HepG2 (cell line): ENCODE measurements around the gene CD151.

Experiments
- CTCF ChIP-seq: sonication (generic); formaldehyde crosslinking; IDR thresholded peaks from 2 replicates; pipeline ENCODE4 v1.5.0; 2020; ENCODE audit warnings: mild to moderate bottlenecking, missing genetic modification reagents, moderate library complexity
- ELF1 ChIP-seq: sonication (generic); formaldehyde crosslinking; IDR thresholded peaks from 2 replicates; pipeline ENCODE4 v1.4.0; 2020; ENCODE audit warnings: missing genetic modification reagents
- MTA3 ChIP-seq: sonication (generic); formaldehyde crosslinking; IDR thresholded peaks from 2 replicates; pipeline ENCODE4 v1.4.0; 2020; ENCODE audit warnings: missing genetic modification reagents
- TAF1 ChIP-seq: sonication (generic); formaldehyde crosslinking; IDR thresholded peaks from 2 replicates; pipeline ENCODE4 v1.4.0; 2020; ENCODE audit warnings: missing genetic modification reagents
- TF ChIP-seq, protein P1 (sequence below): sonication (generic); formaldehyde crosslinking; IDR thresholded peaks from 2 replicates; pipeline ENCODE4 v1.5.0; 2020; ENCODE audit warnings: missing genetic modification reagents
- TF ChIP-seq, protein P2 (sequence below), 2 experiments: IDR thresholded peaks; 2 replicates each; pipeline ENCODE4 v1.6.1; 2011 to 2012; ENCODE audit warnings: low read length in 2 of 2, borderline replicate concordance in 1 of 2, low read depth in 1 of 2, mild to moderate bottlenecking in 1 of 2, moderate library complexity in 1 of 2

GRCh38 chr11:828506-829175, 4.1 kb upstream of the CD151 start:
- TF ChIP-seq ELF1 (CRISPR knock-in tag) = no peak
- TF ChIP-seq CTCF (CRISPR knock-in tag) = no peak
- no peak for TF ChIP-seq MTA3 (CRISPR knock-in tag)
- TF ChIP-seq, protein P1, sequence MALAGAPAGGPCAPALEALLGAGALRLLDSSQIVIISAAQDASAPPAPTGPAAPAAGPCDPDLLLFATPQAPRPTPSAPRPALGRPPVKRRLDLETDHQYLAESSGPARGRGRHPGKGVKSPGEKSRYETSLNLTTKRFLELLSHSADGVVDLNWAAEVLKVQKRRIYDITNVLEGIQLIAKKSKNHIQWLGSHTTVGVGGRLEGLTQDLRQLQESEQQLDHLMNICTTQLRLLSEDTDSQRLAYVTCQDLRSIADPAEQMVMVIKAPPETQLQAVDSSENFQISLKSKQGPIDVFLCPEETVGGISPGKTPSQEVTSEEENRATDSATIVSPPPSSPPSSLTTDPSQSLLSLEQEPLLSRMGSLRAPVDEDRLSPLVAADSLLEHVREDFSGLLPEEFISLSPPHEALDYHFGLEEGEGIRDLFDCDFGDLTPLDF = no peak
- TF ChIP-seq TAF1 (CRISPR knock-in tag) = no peak
- TF ChIP-seq, protein P2, sequence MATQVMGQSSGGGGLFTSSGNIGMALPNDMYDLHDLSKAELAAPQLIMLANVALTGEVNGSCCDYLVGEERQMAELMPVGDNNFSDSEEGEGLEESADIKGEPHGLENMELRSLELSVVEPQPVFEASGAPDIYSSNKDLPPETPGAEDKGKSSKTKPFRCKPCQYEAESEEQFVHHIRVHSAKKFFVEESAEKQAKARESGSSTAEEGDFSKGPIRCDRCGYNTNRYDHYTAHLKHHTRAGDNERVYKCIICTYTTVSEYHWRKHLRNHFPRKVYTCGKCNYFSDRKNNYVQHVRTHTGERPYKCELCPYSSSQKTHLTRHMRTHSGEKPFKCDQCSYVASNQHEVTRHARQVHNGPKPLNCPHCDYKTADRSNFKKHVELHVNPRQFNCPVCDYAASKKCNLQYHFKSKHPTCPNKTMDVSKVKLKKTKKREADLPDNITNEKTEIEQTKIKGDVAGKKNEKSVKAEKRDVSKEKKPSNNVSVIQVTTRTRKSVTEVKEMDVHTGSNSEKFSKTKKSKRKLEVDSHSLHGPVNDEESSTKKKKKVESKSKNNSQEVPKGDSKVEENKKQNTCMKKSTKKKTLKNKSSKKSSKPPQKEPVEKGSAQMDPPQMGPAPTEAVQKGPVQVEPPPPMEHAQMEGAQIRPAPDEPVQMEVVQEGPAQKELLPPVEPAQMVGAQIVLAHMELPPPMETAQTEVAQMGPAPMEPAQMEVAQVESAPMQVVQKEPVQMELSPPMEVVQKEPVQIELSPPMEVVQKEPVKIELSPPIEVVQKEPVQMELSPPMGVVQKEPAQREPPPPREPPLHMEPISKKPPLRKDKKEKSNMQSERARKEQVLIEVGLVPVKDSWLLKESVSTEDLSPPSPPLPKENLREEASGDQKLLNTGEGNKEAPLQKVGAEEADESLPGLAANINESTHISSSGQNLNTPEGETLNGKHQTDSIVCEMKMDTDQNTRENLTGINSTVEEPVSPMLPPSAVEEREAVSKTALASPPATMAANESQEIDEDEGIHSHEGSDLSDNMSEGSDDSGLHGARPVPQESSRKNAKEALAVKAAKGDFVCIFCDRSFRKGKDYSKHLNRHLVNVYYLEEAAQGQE (IDR thresholded peaks at IDR 0.05; ENCODE audit: borderline replicate concordance in 1 of 2, low read depth in 1 of 2, low read length in 2 of 2) = no peak
